ENCODE data around the gene ITPKB.

ITPKB gene

GRCh38 chr1:226606311-226607267 is 132.5 kb downstream of the ITPKB start:
- no peak for DNase-seq (ENCODE audit: insufficient read length, low spot score)
- FAIRE-seq, result no peak
- TF ChIP-seq POU2F2 (IDR thresholded peaks at IDR 0.05; ENCODE audit: low read depth, low read length), result no peak
- TF ChIP-seq TAF1 (IDR thresholded peaks at IDR 0.05; ENCODE audit: low read depth, low read length), result no peak
- no peak for TF ChIP-seq POLR2AphosphoS5 (IDR thresholded peaks at IDR 0.05; ENCODE audit: low read depth, low read length)
- no peak for TF ChIP-seq POLR2A (IDR thresholded peaks at IDR 0.05; ENCODE audit: low read depth, low read length)
- no peak for TF ChIP-seq SPI1 (IDR thresholded peaks at IDR 0.05; ENCODE audit: low read depth, low read length)
- no peak for TF ChIP-seq PAX5 (IDR thresholded peaks at IDR 0.05; ENCODE audit: insufficient read depth, low read length, severe bottlenecking)

GRCh38 chr1:226605318-226605950 is 133.6 kb downstream of the ITPKB start:
- TF ChIP-seq PAX5 (IDR thresholded peaks at IDR 0.05; ENCODE audit: insufficient read depth, low read length, severe bottlenecking), result no peak
- TF ChIP-seq POU2F2 (IDR thresholded peaks at IDR 0.05; ENCODE audit: low read depth, low read length), result no peak
- TF ChIP-seq TAF1 (IDR thresholded peaks at IDR 0.05; ENCODE audit: low read depth, low read length), result no peak
- TF ChIP-seq POLR2A (IDR thresholded peaks at IDR 0.05; ENCODE audit: low read depth, low read length), result no peak
- no peak for TF ChIP-seq SPI1 (IDR thresholded peaks at IDR 0.05; ENCODE audit: low read depth, low read length)
- no peak for TF ChIP-seq POLR2AphosphoS5 (IDR thresholded peaks at IDR 0.05; ENCODE audit: low read depth, low read length)
- DNase-seq (ENCODE audit: insufficient read length, low spot score) (no peak), FAIRE-seq (no peak)

- FAIRE-seq (no peak), DNase-seq (ENCODE audit: insufficient read length, low spot score) (no peak)
- TF ChIP-seq POLR2AphosphoS5 (IDR thresholded peaks at IDR 0.05; ENCODE audit: low read depth, low read length), result no peak
- no peak for TF ChIP-seq POU2F2 (IDR thresholded peaks at IDR 0.05; ENCODE audit: low read depth, low read length)
Measured at GRCh38 chr1:226604560-226605317, 134.3 kb downstream of the ITPKB start.

DNA sequence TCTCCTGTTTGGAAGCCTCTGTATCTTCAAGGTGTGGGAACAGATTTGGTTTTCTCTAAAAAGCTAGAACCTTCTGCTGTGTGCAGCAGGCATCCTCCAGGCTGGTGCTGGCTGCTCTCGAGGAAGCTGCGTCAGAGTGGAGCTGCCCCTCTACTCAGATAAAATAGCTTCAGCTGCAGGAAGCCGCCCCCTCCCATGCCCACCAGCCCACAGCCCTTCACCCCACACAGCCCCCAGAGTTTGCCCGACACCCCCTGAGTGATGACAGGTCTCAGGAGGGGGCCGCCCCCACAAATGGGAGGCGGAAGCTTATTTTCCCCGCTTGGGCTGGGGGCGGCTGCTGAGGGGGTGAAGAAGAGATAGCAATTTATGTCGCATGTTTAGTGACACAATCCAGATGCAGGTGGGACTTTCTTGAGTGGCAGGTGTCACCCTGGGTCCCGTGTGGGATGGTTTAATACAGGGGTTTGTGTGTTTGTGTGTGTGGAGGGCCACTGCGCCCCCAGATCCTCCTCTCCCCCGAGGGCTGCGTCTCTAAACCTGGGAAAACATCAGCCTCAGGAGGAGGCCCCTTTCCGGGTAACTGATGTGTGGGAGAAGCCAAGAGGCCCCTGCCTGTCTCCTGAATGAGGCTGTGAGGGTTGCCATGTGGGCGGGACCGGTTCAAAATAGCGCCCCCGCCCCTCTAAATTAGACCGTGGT is 135.1 kb downstream of the ITPKB start:
- DNase-seq (ENCODE audit: insufficient read length, low spot score), result no peak
- no peak for TF ChIP-seq SPI1 (IDR thresholded peaks at IDR 0.05; ENCODE audit: low read depth, low read length)
- no peak for TF ChIP-seq POLR2A (IDR thresholded peaks at IDR 0.05; ENCODE audit: low read depth, low read length)
- no peak for TF ChIP-seq PAX5 (IDR thresholded peaks at IDR 0.05; ENCODE audit: insufficient read depth, low read length, severe bottlenecking)
- no peak for TF ChIP-seq TAF1 (IDR thresholded peaks at IDR 0.05; ENCODE audit: low read depth, low read length)
- TF ChIP-seq POU2F2 (IDR thresholded peaks at IDR 0.05; ENCODE audit: low read depth, low read length), result no peak
- no peak for TF ChIP-seq POLR2AphosphoS5 (IDR thresholded peaks at IDR 0.05; ENCODE audit: low read depth, low read length)
- no peak for FAIRE-seq

DNA sequence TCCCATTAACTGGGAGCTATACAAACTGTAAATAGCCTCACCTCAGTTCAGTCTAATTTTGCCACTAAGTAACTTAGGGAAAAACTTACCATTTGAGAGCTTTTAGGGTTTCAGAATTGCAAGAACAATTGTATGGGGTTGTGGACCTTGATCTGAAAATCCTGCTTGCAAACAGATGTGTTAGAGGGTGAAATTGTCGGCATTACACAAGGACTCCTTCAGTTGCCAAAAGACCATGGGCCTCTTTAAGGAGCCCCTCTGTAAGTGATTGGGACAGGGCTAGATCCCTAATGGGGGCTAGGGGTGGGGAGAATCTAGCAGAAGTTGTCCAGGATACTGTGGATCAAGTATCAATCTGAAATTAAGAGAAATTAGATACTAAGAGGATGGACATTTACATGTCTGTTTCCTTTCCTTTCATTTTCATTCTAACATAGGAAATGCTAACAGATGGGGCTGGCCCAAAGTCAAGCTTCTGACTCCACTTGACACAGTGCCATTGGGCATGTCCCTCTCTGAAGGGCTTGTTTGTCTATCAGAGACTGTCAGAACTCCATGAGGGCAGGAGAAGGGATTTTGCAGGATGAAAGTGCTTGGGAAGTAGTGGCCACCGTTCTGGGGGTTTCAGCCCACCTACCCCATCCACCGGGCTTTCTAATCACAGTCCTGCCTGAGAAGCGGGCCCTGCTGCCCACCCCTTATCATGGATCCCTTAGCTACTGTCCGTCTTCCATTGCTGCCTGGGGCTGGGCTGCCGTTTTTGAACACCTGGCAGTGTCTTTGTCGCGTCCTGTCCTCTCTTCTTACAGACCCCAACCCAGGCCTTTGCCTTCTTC is 135.8 kb downstream of the ITPKB start:
- no peak for DNase-seq (ENCODE audit: insufficient read length, low spot score)
- no peak for FAIRE-seq
- TF ChIP-seq POLR2A (IDR thresholded peaks at IDR 0.05; ENCODE audit: low read depth, low read length) (no peak), PAX5 (IDR thresholded peaks at IDR 0.05; ENCODE audit: insufficient read depth, low read length, severe bottlenecking) (no peak), POU2F2 (IDR thresholded peaks at IDR 0.05; ENCODE audit: low read depth, low read length) (no peak), TAF1 (IDR thresholded peaks at IDR 0.05; ENCODE audit: low read depth, low read length) (no peak), SPI1 (IDR thresholded peaks at IDR 0.05; ENCODE audit: low read depth, low read length) (no peak), POLR2AphosphoS5 (IDR thresholded peaks at IDR 0.05; ENCODE audit: low read depth, low read length) (no peak)

GRCh38 chr1:226602186-226603021 is 136.7 kb downstream of the ITPKB start:
- TF ChIP-seq POLR2A (IDR thresholded peaks at IDR 0.05; ENCODE audit: low read depth, low read length), result no peak
- no peak for TF ChIP-seq POU2F2 (IDR thresholded peaks at IDR 0.05; ENCODE audit: low read depth, low read length)
- TF ChIP-seq PAX5 (IDR thresholded peaks at IDR 0.05; ENCODE audit: insufficient read depth, low read length, severe bottlenecking), result no peak
- no peak for TF ChIP-seq TAF1 (IDR thresholded peaks at IDR 0.05; ENCODE audit: low read depth, low read length)
- no peak for TF ChIP-seq SPI1 (IDR thresholded peaks at IDR 0.05; ENCODE audit: low read depth, low read length)
- FAIRE-seq (no peak), DNase-seq (ENCODE audit: insufficient read length, low spot score) (no peak)

DNA sequence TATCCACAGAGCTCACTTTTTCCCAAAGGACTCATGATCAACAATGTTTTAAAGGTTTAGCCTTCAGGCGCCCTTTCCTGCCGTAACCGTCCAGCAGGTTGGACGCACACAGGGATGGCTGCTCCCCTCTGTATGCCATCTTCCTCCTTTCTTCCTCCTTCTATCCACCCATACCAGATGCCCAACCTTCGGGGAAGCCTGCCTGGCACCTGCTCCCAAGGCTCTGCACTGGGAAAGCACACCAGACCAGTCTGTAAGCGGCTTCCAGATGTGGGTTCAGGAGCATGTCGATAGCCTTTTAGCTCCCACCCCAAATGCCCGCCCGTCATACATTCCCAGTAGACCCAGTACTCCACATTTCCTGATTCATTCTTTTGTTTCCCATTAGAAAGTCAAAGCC is 137.6 kb downstream of the ITPKB start:
- no peak for DNase-seq (ENCODE audit: insufficient read length, low spot score)
- no peak for FAIRE-seq
- TF ChIP-seq POU2F2 (IDR thresholded peaks at IDR 0.05; ENCODE audit: low read depth, low read length), result no peak
- no peak for TF ChIP-seq PAX5 (IDR thresholded peaks at IDR 0.05; ENCODE audit: insufficient read depth, low read length, severe bottlenecking)
- no peak for TF ChIP-seq TAF1 (IDR thresholded peaks at IDR 0.05; ENCODE audit: low read depth, low read length)
- no peak for TF ChIP-seq POLR2A (IDR thresholded peaks at IDR 0.05; ENCODE audit: low read depth, low read length)
- no peak for TF ChIP-seq POLR2AphosphoS5 (IDR thresholded peaks at IDR 0.05; ENCODE audit: low read depth, low read length)

Measured in GM12891 (cell line).